SK-N-SH (cell line): ENCODE measurements around the gene ANKRD11. TPM values are rescaled to one million over a fixed set of nuclear protein-coding genes. Genes with fewer than 3 reads are reported as not detected.
"Not testable (repeated sequence)": the region's sequence is repeated elsewhere in the genome, so short reads cannot be mapped to it uniquely, and the experiment has no call there.

ENCODE experiments used
- CTCF ChIA-PET: fragments of 300-600, 350-600 bp; formaldehyde crosslinking; extraction: SDS; loops from one replicate; lab custom pipeline; 2021; lab: Yijun Ruan, JAX
- POLR2A ChIA-PET: fragments of 350-600 bp; sonication (Branson Sonifier 250); formaldehyde crosslinking; extraction: SDS; loops from one replicate; lab custom pipeline; 2020; ENCODE audit warnings: antibody characterized with exemption, inconsistent platforms; lab: Yijun Ruan, JAX
- DNase-seq: peaks from one replicate; pipeline ENCODE4 v3.0.0; 2012
- H2AFZ ChIP-seq: fragments of 200-600 bp; sonication (generic); 2 replicates; pipeline ENCODE4 v1.8.1; 2016; ENCODE audit warnings: antibody characterized with exemption, mild to moderate bottlenecking, low read depth
- H3F3A ChIP-seq: fragments of 200-600 bp; sonication (generic); replicated peaks from 2 replicates; pipeline ENCODE3; 2016; ENCODE audit warnings: antibody characterized with exemption, mild to moderate bottlenecking; ENCODE audit not compliant: insufficient read depth
- H3K27ac ChIP-seq, 2 experiments: fragments of 200-500 bp in 1 of 2; fragments of 200-600 bp in 1 of 2; sonication (Bioruptor generic) in 1 of 2; sonication (generic), shearing (Covaris generic) in 1 of 2; 2 replicates each; pipeline versions ENCODE4 v1.5.1 to v1.6.1; 2014 to 2016; ENCODE audit warnings: low read depth in 2 of 2, inconsistent platforms in 1 of 2, low read length in 1 of 2, mild to moderate bottlenecking in 1 of 2, mixed read lengths in 1 of 2
- H3K27me3 ChIP-seq: fragments of 200-600 bp; sonication (generic), shearing (Covaris generic); 2 replicates; pipeline ENCODE4 v1.6.1; 2016; ENCODE audit warnings: mixed run types; ENCODE audit not compliant: insufficient read depth
- H3K36me3 ChIP-seq, 2 experiments: fragments of 200-500 bp in 1 of 2; fragments of 200-600 bp in 1 of 2; sonication (Bioruptor generic) in 1 of 2; sonication (generic) in 1 of 2; replicated peaks in 1 of 2; 2 replicates each; pipeline versions ENCODE3 to v1.5.1; 2014 to 2016; ENCODE audit warnings: low read length in 1 of 2, mild to moderate bottlenecking in 1 of 2; ENCODE audit not compliant: insufficient read depth in 2 of 2, control insufficient read depth in 1 of 2
- H3K4me1 ChIP-seq, 2 experiments: fragments of 200-500 bp in 1 of 2; fragments of 200-600 bp in 1 of 2; sonication (Bioruptor generic) in 1 of 2; sonication (generic), shearing (Covaris generic) in 1 of 2; 2 replicates each; pipeline versions ENCODE4 v1.5.1 to v1.6.1; 2014 to 2016; ENCODE audit warnings: low read depth in 1 of 2, low read length in 1 of 2, mixed run types in 1 of 2; ENCODE audit not compliant: insufficient read depth in 2 of 2, control insufficient read depth in 1 of 2
- H3K4me2 ChIP-seq: fragments of 200-600 bp; sonication (generic), shearing (Covaris generic); 2 replicates; pipeline ENCODE4 v1.6.1; 2017; ENCODE audit warnings: mixed run types
- H3K4me3 ChIP-seq, 2 experiments: fragments of 200-500 bp in 1 of 2; fragments of 200-600 bp in 1 of 2; sonication (Bioruptor generic) in 1 of 2; sonication (generic), shearing (Covaris generic) in 1 of 2; 2 replicates each; pipeline versions ENCODE4 v1.5.1 to v1.8.1; 2014 to 2016; ENCODE audit warnings: low read depth in 2 of 2, inconsistent platforms in 1 of 2, low read length in 1 of 2, mild to moderate bottlenecking in 1 of 2, mixed read lengths in 1 of 2, moderate library complexity in 1 of 2
- H3K79me2 ChIP-seq: fragments of 200-600 bp; sonication (generic); 2 replicates; pipeline ENCODE4 v1.8.1; 2017; ENCODE audit warnings: mild to moderate bottlenecking; ENCODE audit not compliant: insufficient read depth
- H3K9ac ChIP-seq: fragments of 200-600 bp; sonication (generic); 2 replicates; pipeline ENCODE4 v1.6.1; 2017; ENCODE audit warnings: mixed run types
- H3K9me2 ChIP-seq: fragments of 200-600 bp; sonication (generic); 2 replicates; pipeline ENCODE4 v1.6.1; 2017; ENCODE audit warnings: mixed run types
- H3K9me3 ChIP-seq: fragments of 200-600 bp; sonication (generic); 2 replicates; pipeline ENCODE4 v1.6.1; 2017; ENCODE audit warnings: mixed run types, mild to moderate bottlenecking, moderate library complexity
- H4K20me1 ChIP-seq: fragments of 200-600 bp; sonication (generic); 2 replicates; pipeline ENCODE4 v1.6.1; 2017; ENCODE audit warnings: mild to moderate bottlenecking, mixed run types; ENCODE audit not compliant: insufficient read depth
- CTCF ChIP-seq: fragments of 200-600 bp; sonication (generic); IDR thresholded peaks from 2 replicates; pipeline ENCODE4 v1.6.1; 2017; ENCODE audit warnings: antibody characterized with exemption, mild to moderate bottlenecking, moderate library complexity
- ELF1 ChIP-seq: IDR thresholded peaks from 2 replicates; pipeline ENCODE4 v1.4.0; 2012
- GATA2 ChIP-seq: sonication (generic); formaldehyde crosslinking; IDR thresholded peaks from 2 replicates; pipeline ENCODE4 v1.5.0; 2020; ENCODE audit warnings: mild to moderate bottlenecking, missing genetic modification reagents
- MAX ChIP-seq: IDR thresholded peaks from 2 replicates; pipeline ENCODE4 v1.4.0; 2012; ENCODE audit warnings: low read depth
- RFX5 ChIP-seq: IDR thresholded peaks from 2 replicates; pipeline ENCODE4 v1.6.1; 2012; ENCODE audit warnings: mild to moderate bottlenecking, improper control_type of control experiment, low read length
- RXRA ChIP-seq: IDR thresholded peaks from 2 replicates; pipeline ENCODE4 v1.4.0; 2012; ENCODE audit warnings: low read depth, mild to moderate bottlenecking, borderline replicate concordance
- USF2 ChIP-seq: fragments of 150-350 bp; IDR thresholded peaks from 2 replicates; pipeline ENCODE4 v1.6.1; 2017; ENCODE audit warnings: antibody characterized with exemption, low read length, low read depth, borderline replicate concordance
- ZBTB33 ChIP-seq: IDR thresholded peaks from 2 replicates; pipeline ENCODE4 v1.4.0; 2012; ENCODE audit warnings: low read depth, borderline replicate concordance
- WGBS: methylation state at CpG from one replicate; pipeline ENCODE4 v1.1.6; 2017; ENCODE audit warnings: low lambda C conversion rate; 5-methylcytosine and 5-hydroxymethylcytosine counted together
- polyA plus RNA-seq, 3 experiments: library from polyadenylated mRNA; depleted of rRNA; stranded (reverse); fragments of >200 nt; gene quantifications; 2 replicates each; pipeline ENCODE4 v1.2.3, GENCODE V29; 2012

The ANKRD11 gene
- polyA plus RNA-seq, 1 of the 3 experiments (the other 2 are of a cell fraction), result 50.2 TPM

- Histone ChIP-seq H3K27ac (no peak overlapping the region), H3K79me2 (peaks cover 92% of the 10 kb centered on the region), H4K20me1 (peaks cover 96% of the 10 kb centered on the region), H2AFZ (no peak overlapping the region), H3K9me3 (no peaks in the 10 kb centered on the region), H3F3A (peaks cover 20% of the 10 kb centered on the region), H3K4me1 (peaks cover 18 to 23% of the 10 kb centered on the region in 2 experiments; a peak in 3 of 4 replicates), H3K9me2 (no peaks in the 10 kb centered on the region), H3K36me3 (no peaks in the 10 kb centered on the region), H3K9ac (no peak overlapping the region), H3K27me3 (no peaks in the 10 kb centered on the region), H3K4me2 (no peak overlapping the region), H3K4me3 (no peak overlapping the region)
- TF ChIP-seq MAX, result no peak
- TF ChIP-seq ELF1, result no peak
- TF ChIP-seq RFX5, result no peak
- no peak for TF ChIP-seq RXRA
- no peak for TF ChIP-seq CTCF
- no peak for TF ChIP-seq USF2
- no peak for TF ChIP-seq GATA2 (CRISPR knock-in tag)
- TF ChIP-seq ZBTB33, result no peak
- no peak for DNase-seq
- 97% methylated on average over 16 of the region's 17 CpGs for WGBS
- CTCF ChIA-PET, result no interaction called here
- POLR2A ChIA-PET, result no interaction called here
Measured at GRCh38 chr16:89392881-89393737, 97.3 kb downstream of the ANKRD11 start.

GRCh38 chr16:89390224-89390583 is 100.2 kb downstream of the ANKRD11 start:
- H3F3A ChIP-seq, H3K9me3 ChIP-seq, DNase-seq, H2AFZ ChIP-seq, H3K36me3 ChIP-seq, H3K4me3 ChIP-seq, H3K27me3 ChIP-seq, H3K9me2 ChIP-seq, H3K4me2 ChIP-seq, H3K9ac ChIP-seq, POLR2A ChIA-PET, H3K27ac ChIP-seq: not testable (repeated sequence)
- peaks cover 92% of the 10 kb centered on the region for H3K79me2 ChIP-seq
- H3K4me1 ChIP-seq, result peaks cover 11 to 13% of the 10 kb centered on the region in 2 experiments; a peak in 3 of 4 replicates
- CTCF ChIA-PET, result interaction anchor here (0.6 kb wide), 2 partner anchors 77 to 114 kb away, joined by 3 read pairs; no protein-coding TSS in a partner anchor
- peaks cover 96% of the 10 kb centered on the region for H4K20me1 ChIP-seq
- 97% methylated on average over 15 of the region's 15 CpGs for WGBS

GRCh38 chr16:89389504-89390223 is 100.7 kb downstream of the ANKRD11 start:
- DNase-seq, H3K4me2 ChIP-seq, H3K9me2 ChIP-seq, H3K36me3 ChIP-seq, H3K9ac ChIP-seq, H3K27me3 ChIP-seq, H3K4me3 ChIP-seq, H3K4me1 ChIP-seq, H3K9me3 ChIP-seq, H3K27ac ChIP-seq, POLR2A ChIA-PET, H2AFZ ChIP-seq, CTCF ChIA-PET, H3F3A ChIP-seq: not testable (repeated sequence)
- Histone ChIP-seq H3K79me2 (peaks cover 92% of the 10 kb centered on the region), H4K20me1 (peaks cover 96% of the 10 kb centered on the region)
- WGBS, result 97% methylated on average over 44 of the region's 44 CpGs
